Measurements from ENCODE around the gene TXNRD3.

TXNRD3 gene

GRCh38 chr3:126582311-126582710 lies 72.6 kb downstream of the TXNRD3 start:
- no peak for DNase-seq (ENCODE audit: low spot score)
- H3K27ac ChIP-seq: no peak overlapping the region
- CTCF ChIA-PET: no interaction called here
- POLR2A ChIA-PET (ENCODE audit: low non-redundant PET): no interaction called here
- TF ChIP-seq CTCF (conservative IDR thresholded peaks at IDR 0.05; ENCODE audit: low read depth): no peak

- no peak for DNase-seq (ENCODE audit: low spot score)
- TF ChIP-seq CTCF (conservative IDR thresholded peaks at IDR 0.05; ENCODE audit: low read depth): no peak
- ChIA-PET POLR2A (ENCODE audit: low non-redundant PET) (no interaction called here), CTCF (interaction anchor here (0.6 kb wide), 1 partner anchor 47 kb away, joined by 3 read pairs; no protein-coding TSS in a partner anchor)
- H3K27ac ChIP-seq: no peak overlapping the region
Observed at GRCh38 chr3:126581569-126581968, 73.4 kb downstream of the TXNRD3 start.

DNA sequence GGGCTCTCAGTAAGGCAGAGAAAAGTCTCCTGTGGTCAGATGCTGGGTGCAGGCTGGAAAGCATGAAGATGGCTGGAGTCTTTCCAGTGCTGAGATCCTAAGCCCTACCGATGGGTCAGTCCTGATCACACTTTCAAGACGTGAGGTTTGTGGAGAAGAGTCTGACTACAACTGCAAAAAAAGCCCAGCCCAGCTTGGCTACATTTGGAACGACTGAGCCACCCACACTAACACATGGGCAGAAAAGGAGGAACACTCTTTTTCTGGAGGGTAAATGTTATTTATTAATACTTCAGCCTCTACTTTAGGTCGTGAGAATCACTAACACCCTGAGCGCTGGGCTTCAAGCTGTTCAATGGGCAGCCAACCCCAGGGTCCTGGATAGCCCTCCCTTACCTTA lies 74.2 kb downstream of the TXNRD3 start:
- no peak for DNase-seq (ENCODE audit: low spot score)
- no peak for TF ChIP-seq CTCF (conservative IDR thresholded peaks at IDR 0.05; ENCODE audit: low read depth)
- no peak overlapping the region for H3K27ac ChIP-seq
- CTCF ChIA-PET: no interaction called here
- POLR2A ChIA-PET (ENCODE audit: low non-redundant PET): no interaction called here

DNA sequence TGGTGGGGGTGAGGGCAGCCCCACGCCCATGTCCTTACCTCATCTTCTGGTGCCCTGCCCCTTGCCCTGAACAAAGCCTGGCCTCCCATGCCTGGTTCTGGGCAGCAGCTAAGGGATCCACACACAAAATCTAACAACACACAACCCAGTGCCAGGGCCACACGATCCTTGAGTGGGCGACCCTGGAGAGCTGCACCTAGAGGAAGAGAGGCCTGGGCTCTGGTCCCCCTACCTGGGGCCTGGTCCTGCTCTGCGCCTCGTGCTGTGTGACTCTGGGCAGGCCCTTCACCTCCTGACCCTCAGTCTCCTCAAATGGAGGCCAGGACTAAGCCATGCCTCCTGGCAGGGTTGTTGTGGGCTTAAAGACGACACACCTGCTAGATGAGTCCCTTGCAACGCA lies 76.2 kb downstream of the TXNRD3 start:
- ChIA-PET POLR2A (ENCODE audit: low non-redundant PET) (no interaction called here), CTCF (no interaction called here)
- H3K27ac ChIP-seq: no peak overlapping the region
- TF ChIP-seq CTCF (conservative IDR thresholded peaks at IDR 0.05; ENCODE audit: low read depth): no peak
- DNase-seq (ENCODE audit: low spot score): no peak

- DNase-seq (ENCODE audit: low spot score): no peak
- CTCF ChIA-PET: no interaction called here
- POLR2A ChIA-PET (ENCODE audit: low non-redundant PET): no interaction called here
- no peak overlapping the region for H3K27ac ChIP-seq
- TF ChIP-seq CTCF (conservative IDR thresholded peaks at IDR 0.05; ENCODE audit: low read depth): no peak
Observed at GRCh38 chr3:126577261-126577660, 77.7 kb downstream of the TXNRD3 start.

- no peak for TF ChIP-seq CTCF (conservative IDR thresholded peaks at IDR 0.05; ENCODE audit: low read depth)
- DNase-seq (ENCODE audit: low spot score): no peak
- CTCF ChIA-PET: interaction anchor here (0.5 kb wide), 1 partner anchor 50 kb away, joined by 3 read pairs; no protein-coding TSS in a partner anchor
- no peak overlapping the region for H3K27ac ChIP-seq
- POLR2A ChIA-PET (ENCODE audit: low non-redundant PET): no interaction called here
Observed at GRCh38 chr3:126573492-126574117, 81.3 kb downstream of the TXNRD3 start.
